ENCODE results near the gene NME3.
"Not testable (repeated sequence)": the region's sequence is repeated elsewhere in the genome, so short reads cannot be mapped to it uniquely, and the experiment has no call there.

The NME3 gene

GRCh38 chr16:1771188-1771863 lies at the start of gene NME3:
Gene NME3 (minus strand): TSS chr16:1771543. CDS start chr16:1771534, 9 bp downstream.
- peak; percentile 61 to 68 for DNase-seq (ENCODE audit: low read depth in 1 of 2, low spot score in 1 of 2)

DNA sequence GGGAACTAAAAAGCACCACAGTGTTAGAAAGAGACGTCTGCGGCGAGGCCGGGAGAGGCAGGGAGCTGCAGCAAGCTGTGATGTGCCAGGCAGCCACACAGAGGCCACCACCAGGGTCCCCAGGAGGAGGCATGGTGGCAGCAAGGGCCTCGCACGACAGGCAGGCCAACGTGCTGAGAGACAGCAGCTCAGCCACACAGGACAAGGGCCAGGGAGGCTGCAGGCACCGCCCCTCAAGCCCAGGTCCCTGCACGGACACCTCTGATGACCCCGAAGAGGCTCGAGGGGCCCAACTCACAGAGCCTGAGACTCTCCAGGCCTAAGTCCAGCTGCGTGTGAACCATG lies 49.6 kb upstream of the NME3 start:
- no peak for DNase-seq (ENCODE audit: low read depth in 1 of 2, low spot score in 1 of 2)

DNA sequence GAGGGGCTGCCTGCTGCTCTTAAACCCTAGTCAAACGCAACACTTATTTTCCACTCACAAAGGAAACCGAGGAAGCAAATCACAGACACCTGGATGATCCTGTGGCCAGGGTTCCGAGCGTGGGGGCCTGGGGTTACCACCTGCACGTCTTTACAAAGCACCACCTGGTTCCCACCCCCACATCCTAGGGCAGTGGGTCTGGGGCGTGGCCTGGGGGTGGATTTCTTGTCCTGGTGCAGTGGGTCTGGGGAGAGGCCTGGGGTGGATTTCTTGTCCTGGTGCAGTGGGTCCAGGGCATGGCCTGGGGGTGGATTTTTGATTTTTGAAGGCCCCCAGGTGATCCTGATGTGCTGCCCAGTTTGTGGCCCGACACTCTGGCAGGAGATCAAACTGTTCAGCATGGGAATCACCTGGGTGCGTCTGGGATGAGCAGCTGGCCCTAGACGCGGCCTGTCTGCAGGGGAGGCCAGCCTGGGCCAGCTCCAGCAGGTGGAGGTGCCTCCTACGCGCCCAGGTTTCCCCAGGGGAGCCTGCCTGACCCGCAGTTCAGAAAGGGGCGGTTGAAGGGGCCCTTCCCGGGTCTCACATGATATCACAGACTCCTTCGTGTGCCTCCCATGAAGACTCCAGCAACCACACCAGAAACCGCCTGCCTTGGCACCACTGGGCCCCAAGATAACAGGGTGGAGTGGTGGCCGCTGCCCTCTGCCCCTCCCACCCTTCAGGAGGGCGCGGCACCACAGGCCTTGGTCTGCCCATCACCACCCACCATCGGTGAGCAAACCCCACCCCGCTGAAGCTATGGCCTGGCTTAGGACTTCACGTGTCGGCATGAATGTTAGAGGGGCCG lies 49.0 kb upstream of the NME3 start:
- no peak for DNase-seq (ENCODE audit: low read depth in 1 of 2, low spot score in 1 of 2)

DNA sequence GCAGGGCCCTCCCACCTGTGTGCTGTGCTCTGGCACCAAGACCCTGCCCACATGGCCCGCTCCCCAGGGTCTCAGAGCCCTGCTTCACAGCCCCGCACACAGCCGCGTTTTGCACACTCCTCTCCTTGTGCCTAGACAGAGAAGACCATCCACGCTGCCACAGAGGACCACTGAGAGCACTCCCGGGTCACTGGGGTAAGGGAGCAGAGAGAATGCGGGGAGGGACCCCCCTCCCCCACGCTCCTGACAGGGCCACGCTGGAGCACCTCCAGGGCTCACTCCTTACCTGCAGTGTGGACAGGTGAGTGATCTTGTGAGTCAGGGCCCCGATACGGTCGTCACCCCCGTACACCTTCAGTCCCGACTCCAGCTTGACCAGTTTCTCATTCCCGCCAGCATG lies 48.3 kb upstream of the NME3 start:
- DNase-seq (ENCODE audit: low read depth in 1 of 2, low spot score in 1 of 2): no peak

GRCh38 chr16:1818873-1819525 lies 47.7 kb upstream of the NME3 start:
- DNase-seq (ENCODE audit: low read depth in 1 of 2, low spot score in 1 of 2): no peak

DNA sequence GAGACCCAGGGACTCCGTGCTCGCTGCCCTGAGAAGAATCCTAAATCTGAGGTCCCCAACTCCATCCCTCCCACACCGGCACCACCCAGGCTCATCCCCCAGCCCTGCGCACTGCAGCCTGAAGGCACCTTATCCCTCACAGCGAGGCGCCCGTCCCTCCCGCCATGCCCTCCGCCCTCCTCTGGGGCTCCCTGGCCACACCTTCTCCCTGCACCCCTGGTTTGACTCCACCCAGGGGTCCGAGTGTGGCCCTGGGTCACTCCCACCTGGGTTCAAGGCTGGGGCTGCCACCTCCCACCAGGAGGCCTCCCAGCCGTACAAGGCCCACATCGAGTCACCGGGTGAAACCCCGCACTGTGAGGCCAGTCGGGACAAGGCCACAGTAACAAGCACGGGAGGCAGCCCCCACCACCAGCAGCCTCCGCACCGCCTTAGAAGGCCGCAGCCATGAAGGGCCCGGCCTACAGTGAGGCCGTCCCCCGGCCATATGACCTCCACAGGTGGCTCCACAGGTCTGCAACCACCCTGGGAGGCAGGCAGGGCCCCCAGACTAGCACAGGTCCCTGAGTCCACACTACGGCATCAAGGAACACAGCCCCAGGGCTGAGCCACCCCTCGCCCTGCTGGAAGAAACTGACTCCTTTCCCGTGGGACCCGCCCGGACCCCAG lies 47.0 kb upstream of the NME3 start:
- no peak for DNase-seq (ENCODE audit: low read depth in 1 of 2, low spot score in 1 of 2)

GRCh38 chr16:1817716-1818115 lies 46.4 kb upstream of the NME3 start:
- DNase-seq (ENCODE audit: low read depth in 1 of 2, low spot score in 1 of 2): no peak

- no peak for DNase-seq (ENCODE audit: low read depth in 1 of 2, low spot score in 1 of 2)
Observed at GRCh38 chr16:1817276-1817589, 45.9 kb upstream of the NME3 start.

GRCh38 chr16:1816396-1817275 lies 45.3 kb upstream of the NME3 start:
- DNase-seq (ENCODE audit: low read depth in 1 of 2, low spot score in 1 of 2): no peak

DNA sequence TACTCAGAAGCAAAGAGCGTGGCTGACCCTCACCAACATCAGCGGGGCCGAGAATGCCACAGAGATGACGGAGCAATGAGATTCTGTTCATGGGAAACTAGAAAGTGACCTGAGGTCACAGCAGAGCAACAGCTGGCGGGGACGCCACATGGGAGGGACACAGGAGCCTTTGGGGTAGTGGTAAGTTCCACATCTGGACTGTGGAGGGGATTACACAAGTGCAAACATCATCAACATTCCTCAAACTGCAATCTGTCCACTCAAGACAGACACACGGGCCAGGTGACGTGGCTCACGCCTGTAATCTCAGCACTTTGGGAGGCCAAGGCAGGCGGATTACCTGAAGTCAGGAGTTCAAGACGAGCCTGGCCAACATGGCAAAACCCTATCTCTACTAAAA lies 44.1 kb upstream of the NME3 start:
- DNase-seq (ENCODE audit: low read depth in 1 of 2, low spot score in 1 of 2): no peak

- DNase-seq (ENCODE audit: low read depth in 1 of 2, low spot score in 1 of 2): no peak
Observed at GRCh38 chr16:1812732-1813163, 41.4 kb upstream of the NME3 start.

DNA sequence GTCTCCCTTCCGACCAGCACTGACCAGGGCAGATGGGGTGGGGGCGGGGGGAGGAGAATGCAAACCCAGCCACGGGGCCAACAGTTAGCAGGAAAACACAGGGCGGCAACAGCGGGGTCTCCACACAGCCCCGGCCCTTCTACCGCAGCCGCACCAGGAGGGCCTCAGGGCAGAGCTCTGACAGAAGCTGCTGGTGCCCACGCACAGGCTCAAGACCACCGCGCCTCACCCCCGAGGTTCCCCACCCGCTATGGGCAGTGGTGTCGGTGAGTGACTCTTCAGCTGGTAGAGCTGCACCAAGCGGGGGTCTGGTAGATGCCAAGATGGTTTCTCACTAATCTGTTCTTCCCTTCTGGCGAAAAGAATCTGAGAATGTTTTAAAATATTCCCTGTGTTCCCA lies 39.2 kb upstream of the NME3 start:
- no peak for DNase-seq (ENCODE audit: low read depth in 1 of 2, low spot score in 1 of 2)

DNA sequence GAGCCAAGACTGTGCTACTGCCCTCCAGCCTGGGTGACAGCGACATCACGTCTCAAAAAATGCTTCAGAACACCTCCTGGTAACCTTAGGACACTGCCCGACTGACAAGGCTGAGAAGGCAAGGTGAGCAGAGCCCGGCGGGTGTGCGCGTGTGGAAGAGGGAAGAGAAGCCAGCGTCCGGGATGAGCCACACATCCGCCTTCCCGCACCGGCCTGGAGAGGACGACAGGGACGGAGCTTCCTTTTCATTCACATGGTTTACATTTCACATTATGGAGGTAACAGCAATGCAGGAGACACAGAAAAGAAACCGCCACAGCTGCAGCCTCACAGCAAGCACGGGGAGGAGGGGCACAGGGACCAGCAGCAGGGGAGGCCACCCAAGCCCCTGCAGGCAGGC lies 38.8 kb upstream of the NME3 start:
- no peak for DNase-seq (ENCODE audit: low read depth in 1 of 2, low spot score in 1 of 2)

GRCh38 chr16:1809281-1809801 lies 38.0 kb upstream of the NME3 start:
- no peak for DNase-seq (ENCODE audit: low read depth in 1 of 2, low spot score in 1 of 2)

DNA sequence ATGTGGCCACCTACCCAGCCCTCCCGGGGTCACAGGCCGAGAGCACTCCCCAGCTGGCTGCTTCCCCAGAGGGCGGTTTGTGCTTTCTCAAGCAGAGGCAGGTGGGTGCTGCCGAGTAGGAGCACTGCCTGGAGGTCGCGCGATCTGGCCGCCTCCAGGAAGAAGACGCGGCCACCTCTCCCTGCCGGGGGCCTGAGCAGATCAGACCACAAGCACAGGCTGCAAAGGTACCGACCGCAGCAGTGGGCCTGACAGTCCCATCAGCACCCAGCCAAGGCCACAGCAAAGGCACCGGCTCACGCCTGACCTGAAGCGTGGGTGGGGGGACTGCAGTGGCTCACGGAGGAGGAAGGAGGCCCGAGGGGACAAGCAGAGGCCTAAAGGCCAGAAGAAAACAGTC lies 37.3 kb upstream of the NME3 start:
- DNase-seq (ENCODE audit: low read depth in 1 of 2, low spot score in 1 of 2): no peak

- DNase-seq (ENCODE audit: low read depth in 1 of 2, low spot score in 1 of 2): no peak
Observed at GRCh38 chr16:1807626-1808025, 36.3 kb upstream of the NME3 start.

GRCh38 chr16:1800701-1801100 lies 29.4 kb upstream of the NME3 start:
- DNase-seq (ENCODE audit: low read depth in 1 of 2, low spot score in 1 of 2): no peak

DNA sequence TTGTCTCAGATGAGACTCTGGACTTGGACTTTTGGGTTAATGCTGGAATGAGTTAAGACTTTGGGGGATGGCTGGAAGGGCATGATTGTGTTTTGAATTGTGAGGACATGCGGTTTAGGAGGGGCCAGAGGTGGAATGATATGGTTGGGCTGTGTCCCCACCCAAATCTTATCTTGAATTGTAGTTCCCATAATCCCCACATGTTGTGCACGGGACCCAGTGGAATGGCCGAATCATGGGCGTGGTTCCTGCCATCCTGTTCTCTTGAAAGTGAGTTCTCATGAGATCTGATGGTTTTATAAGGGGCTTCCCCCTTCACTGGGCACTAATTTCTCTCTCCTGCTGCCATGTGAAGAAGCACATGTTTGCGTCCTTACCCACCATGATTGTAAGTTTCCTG lies 27.9 kb upstream of the NME3 start:
- not testable (repeated sequence) for DNase-seq (ENCODE audit: low read depth in 1 of 2, low spot score in 1 of 2)

- DNase-seq (ENCODE audit: low read depth in 1 of 2, low spot score in 1 of 2): no peak
Observed at GRCh38 chr16:1794908-1795666, 23.7 kb upstream of the NME3 start.
